Activated T-helper 17 cell treated with anti-CD3 and anti-CD28 coated beads, Interleukin-2, amount 50 U/mL, for 72 hours (primary cell): ENCODE data around the gene PLD6. TPM values are rescaled to one million over a fixed set of nuclear protein-coding genes. Genes with fewer than 3 reads are reported as not detected.
A peak's percentile ranks its signal among the peaks of the same experiment; 100 is the strongest.

ENCODE experiments used
- ATAC-seq: fragments of 150-1000 bp; cut with Tn5 transposase; replicated peaks from 2 replicates; pipeline ENCODE4 v1.10.0; 2021; ENCODE audit warnings: mild to moderate bottlenecking, moderate library complexity
- H3K27ac Mint-ChIP-seq: one replicate; pipeline ENCODE4 v1.8.0; 2022; ENCODE audit warnings: mixed read lengths
- H3K27me3 Mint-ChIP-seq: one replicate; pipeline ENCODE4 v1.8.0; 2022; ENCODE audit warnings: mixed read lengths
- H3K36me3 Mint-ChIP-seq: one replicate; pipeline ENCODE4 v1.8.0; 2022; ENCODE audit warnings: low read depth, mild to moderate bottlenecking, mixed read lengths
- H3K4me1 Mint-ChIP-seq: one replicate; pipeline ENCODE4 v1.8.0; 2022; ENCODE audit warnings: mixed read lengths
- H3K4me3 Mint-ChIP-seq: one replicate; pipeline ENCODE4 v1.8.0; 2022; ENCODE audit warnings: mild to moderate bottlenecking, mixed read lengths
- H3K9me3 Mint-ChIP-seq: one replicate; pipeline ENCODE4 v1.8.0; 2022; ENCODE audit warnings: mixed read lengths
- total RNA-seq, 2 donors: library from RNA; stranded (reverse); gene quantifications; one replicate each; pipeline ENCODE4 v1.2.3, GENCODE V29; 2022

Gene PLD6
- total RNA-seq, 2 donors from 2014 or later, result 20.6 to 24.5 TPM

DNA sequence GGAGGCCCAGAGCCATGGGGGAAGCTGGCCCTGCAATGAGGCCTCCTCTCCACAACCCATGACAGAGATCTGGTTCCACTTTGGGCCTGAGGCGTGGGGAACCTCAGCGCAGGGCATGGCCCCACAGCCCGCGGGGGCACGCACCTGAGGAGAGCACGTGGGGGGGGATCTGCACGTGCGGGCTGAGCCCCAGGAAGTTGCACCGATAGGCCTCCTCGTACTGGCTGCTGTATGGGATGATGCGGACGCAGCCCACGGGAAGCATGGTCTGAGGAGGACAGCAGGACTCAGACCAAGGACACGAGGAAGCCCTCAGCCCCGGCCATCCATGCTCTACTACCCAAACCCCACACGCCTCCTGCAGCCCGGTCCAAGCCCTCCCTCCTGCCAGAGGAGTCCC, 10.1 kb upstream of the PLD6 start:
- Mint-ChIP-seq H3K36me3 (peaks cover 81% of the 10 kb centered on the region), H3K9me3 (no peaks in the 10 kb centered on the region), H3K4me3 (no peak overlapping the region), H3K27me3 (no peaks in the 10 kb centered on the region), H3K27ac (no peak overlapping the region), H3K4me1 (no peaks in the 10 kb centered on the region)
- ATAC-seq, result no peak

DNA sequence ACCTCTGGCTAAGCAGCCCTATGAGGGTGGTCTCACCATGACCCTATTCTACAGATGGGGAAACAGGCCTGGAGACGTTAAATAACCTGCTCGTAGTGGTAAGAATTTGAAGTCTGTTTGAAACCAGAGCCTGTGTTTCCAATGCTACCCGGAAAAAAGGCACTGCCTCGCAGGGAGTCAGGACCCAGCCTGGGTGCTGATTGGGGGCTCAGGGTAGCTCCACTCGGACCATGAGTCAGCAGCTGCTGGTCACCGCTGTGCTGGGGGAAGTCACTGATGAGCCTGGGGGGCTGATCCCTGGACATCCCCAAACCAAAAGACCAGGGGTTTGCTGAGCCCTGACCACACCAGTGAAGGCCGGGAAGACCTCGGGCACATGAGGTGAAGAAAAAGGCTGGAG, 9.4 kb upstream of the PLD6 start:
- H3K9me3 Mint-ChIP-seq, result no peaks in the 10 kb centered on the region
- H3K4me1 Mint-ChIP-seq, result no peaks in the 10 kb centered on the region
- H3K4me3 Mint-ChIP-seq, result no peak overlapping the region
- ATAC-seq, result no peak
- H3K27ac Mint-ChIP-seq, result no peak overlapping the region
- peaks cover 75% of the 10 kb centered on the region for H3K36me3 Mint-ChIP-seq
- H3K27me3 Mint-ChIP-seq, result no peaks in the 10 kb centered on the region

GRCh38 chr17:17214646-17215436, 8.7 kb upstream of the PLD6 start:
- Mint-ChIP-seq H3K27me3 (no peaks in the 10 kb centered on the region), H3K4me1 (no peaks in the 10 kb centered on the region), H3K9me3 (no peaks in the 10 kb centered on the region), H3K27ac (no peak overlapping the region), H3K4me3 (no peak overlapping the region), H3K36me3 (peaks cover 68% of the 10 kb centered on the region)
- no peak for ATAC-seq

- no peak overlapping the region for H3K4me3 Mint-ChIP-seq
These were observed 7.6 kb upstream of the PLD6 start for GRCh38 chr17:17213775-17214174.

GRCh38 chr17:17207998-17208397, 1.9 kb upstream of the PLD6 start:
- H3K4me3 Mint-ChIP-seq, result no peak overlapping the region
- H3K36me3 Mint-ChIP-seq, result peaks cover 33% of the 10 kb centered on the region
- no peak for ATAC-seq
- H3K4me1 Mint-ChIP-seq, result peaks cover 12% of the 10 kb centered on the region
- H3K27me3 Mint-ChIP-seq, result no peaks in the 10 kb centered on the region
- H3K9me3 Mint-ChIP-seq, result no peaks in the 10 kb centered on the region
- no peak overlapping the region for H3K27ac Mint-ChIP-seq

More at GRCh38 chr17:17213775-17214174, 7.6 kb upstream of the PLD6 start:
- no peak for ATAC-seq
- H3K4me1 Mint-ChIP-seq, result no peaks in the 10 kb centered on the region
- H3K27ac Mint-ChIP-seq, result no peak overlapping the region
- H3K27me3 Mint-ChIP-seq, result no peaks in the 10 kb centered on the region
- peaks cover 57% of the 10 kb centered on the region for H3K36me3 Mint-ChIP-seq
- H3K9me3 Mint-ChIP-seq, result no peaks in the 10 kb centered on the region

- H3K27ac Mint-ChIP-seq, result no peak overlapping the region
- H3K4me1 Mint-ChIP-seq, result peaks cover 12% of the 10 kb centered on the region
- ATAC-seq, result no peak
- peak overlapping the region; percentile 92 for H3K4me3 Mint-ChIP-seq
- H3K9me3 Mint-ChIP-seq, result no peaks in the 10 kb centered on the region
- H3K36me3 Mint-ChIP-seq, result peaks cover 37% of the 10 kb centered on the region
- no peaks in the 10 kb centered on the region for H3K27me3 Mint-ChIP-seq
These were observed 791 bp upstream of the PLD6 start for GRCh38 chr17:17206913-17207335.

DNA sequence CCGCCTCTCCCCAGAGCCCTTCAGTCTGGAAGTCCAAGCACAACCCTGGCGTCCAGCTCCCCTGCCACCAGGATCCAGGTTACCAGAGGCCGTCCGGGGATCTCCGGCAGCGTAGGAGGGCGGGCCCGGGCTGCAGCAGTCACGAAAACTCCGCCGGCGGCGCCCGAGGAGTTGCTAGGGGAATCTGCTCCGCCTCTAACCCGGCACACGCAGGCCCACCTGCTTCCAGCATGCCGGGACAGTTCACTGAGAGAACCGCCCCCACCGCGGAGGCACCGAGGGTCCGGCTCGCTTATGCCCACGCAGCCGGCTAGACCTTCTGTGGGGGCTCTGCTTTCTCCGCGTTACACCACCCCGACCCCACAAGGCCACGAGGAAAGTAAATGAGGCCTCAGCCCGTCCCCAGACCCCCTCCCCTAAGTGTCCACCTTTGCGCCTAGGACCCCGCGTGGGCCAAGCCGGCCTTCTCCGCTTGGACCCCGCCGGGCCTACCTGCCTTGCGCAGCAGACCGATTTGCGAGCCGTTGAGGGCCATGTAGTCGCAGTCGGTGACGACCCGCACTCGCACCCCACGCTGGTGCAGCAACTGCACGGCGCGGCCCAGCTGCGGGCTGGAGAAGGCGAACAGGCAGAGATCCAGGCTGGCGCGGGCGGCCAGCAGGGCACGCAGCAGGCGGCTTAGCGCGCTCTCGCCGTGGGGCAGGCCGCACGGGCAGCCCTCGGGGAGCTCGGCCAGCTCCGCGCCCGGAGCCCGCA, 587 bp downstream of the PLD6 start:
- Mint-ChIP-seq H3K27me3 (no peaks in the 10 kb centered on the region), H3K27ac (peak overlapping the region; percentile 96), H3K36me3 (peaks cover 50% of the 10 kb centered on the region), H3K4me3 (peak overlapping the region; percentile 92), H3K9me3 (no peaks in the 10 kb centered on the region), H3K4me1 (peaks cover 17% of the 10 kb centered on the region)
- peak; percentile 70 for ATAC-seq

DNA sequence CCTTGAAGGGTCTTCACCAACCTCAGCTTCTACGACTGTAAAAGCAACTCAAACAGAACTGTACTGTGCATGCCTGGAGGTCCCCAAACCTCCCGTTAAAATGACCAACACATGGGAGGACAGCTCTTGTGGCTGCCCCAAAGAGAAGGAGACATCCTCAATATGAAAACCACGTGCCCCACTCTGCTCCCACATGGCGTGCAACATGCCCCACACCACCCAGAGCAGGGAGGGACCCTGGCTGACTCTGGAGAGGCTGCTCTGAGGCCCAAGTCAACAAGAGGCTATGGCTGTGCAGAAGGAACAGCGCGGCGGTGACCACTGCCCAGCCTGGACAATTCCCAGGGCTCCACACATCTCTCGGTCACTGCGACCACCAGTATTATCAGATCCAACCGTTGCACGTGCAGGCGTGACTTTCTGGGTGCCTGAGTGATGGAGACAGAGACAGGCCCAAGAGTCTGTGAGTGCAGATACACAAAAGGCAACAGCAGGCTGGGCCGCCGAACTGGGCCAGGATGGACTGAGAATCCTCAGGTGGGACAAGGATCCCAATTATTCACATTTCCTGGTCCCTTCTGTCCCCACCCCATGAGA, 1.4 kb downstream of the PLD6 start:
- Mint-ChIP-seq H3K27me3 (no peaks in the 10 kb centered on the region), H3K4me1 (peaks cover 17% of the 10 kb centered on the region), H3K9me3 (no peaks in the 10 kb centered on the region), H3K4me3 (peak overlapping the region; percentile 92), H3K36me3 (peaks cover 59% of the 10 kb centered on the region), H3K27ac (peak overlapping the region; percentile 96)
- ATAC-seq, result no peak

DNA sequence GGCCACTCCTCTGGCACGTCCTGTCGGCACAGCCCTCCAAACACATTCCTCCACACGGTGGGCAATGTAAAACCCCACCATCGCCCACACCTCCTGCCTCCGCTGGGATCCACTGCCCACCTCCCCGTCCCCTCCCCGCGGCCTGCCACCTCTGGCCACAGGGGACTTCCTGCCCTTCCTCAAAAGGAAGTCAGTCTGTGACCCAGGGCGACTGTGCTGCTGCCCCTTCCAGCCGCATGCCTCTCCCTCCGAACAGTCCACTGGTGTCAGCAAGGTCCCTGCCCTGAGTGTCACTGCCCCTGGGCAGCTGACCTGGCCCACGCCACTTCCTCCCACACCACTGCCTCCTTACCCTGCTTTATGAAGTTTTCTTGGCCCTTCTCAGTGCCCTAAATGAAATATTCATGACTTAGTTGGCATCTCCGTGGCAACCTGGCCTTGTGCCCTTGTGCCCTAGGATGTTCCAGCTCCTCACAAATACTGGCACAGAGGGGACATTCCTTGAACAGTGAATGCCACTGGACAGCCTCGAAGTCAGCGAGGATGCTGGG, 2.0 kb downstream of the PLD6 start:
- Mint-ChIP-seq H3K36me3 (peaks cover 65% of the 10 kb centered on the region), H3K4me3 (peak overlapping the region; percentile 92), H3K9me3 (no peaks in the 10 kb centered on the region), H3K27me3 (no peaks in the 10 kb centered on the region), H3K27ac (peak overlapping the region; percentile 96), H3K4me1 (peaks cover 17% of the 10 kb centered on the region)
- no peak for ATAC-seq

- no peak for ATAC-seq
- Mint-ChIP-seq H3K4me1 (peaks cover 17% of the 10 kb centered on the region), H3K4me3 (peak overlapping the region; percentile 92), H3K9me3 (no peaks in the 10 kb centered on the region), H3K36me3 (peaks cover 67% of the 10 kb centered on the region), H3K27ac (peak overlapping the region; percentile 96), H3K27me3 (no peaks in the 10 kb centered on the region)
These were observed 2.9 kb downstream of the PLD6 start for GRCh38 chr17:17203173-17203730.

GRCh38 chr17:17201907-17202306, 4.2 kb downstream of the PLD6 start:
- H3K4me1 Mint-ChIP-seq, result peaks cover 25% of the 10 kb centered on the region
- no peak for ATAC-seq
- H3K36me3 Mint-ChIP-seq, result peaks cover 74% of the 10 kb centered on the region
- H3K27ac Mint-ChIP-seq, result no peak overlapping the region
- H3K27me3 Mint-ChIP-seq, result no peaks in the 10 kb centered on the region
- H3K4me3 Mint-ChIP-seq, result no peak overlapping the region
- no peaks in the 10 kb centered on the region for H3K9me3 Mint-ChIP-seq

- ATAC-seq, result no peak
- peaks cover 76% of the 10 kb centered on the region for H3K36me3 Mint-ChIP-seq
- H3K9me3 Mint-ChIP-seq, result no peaks in the 10 kb centered on the region
- no peaks in the 10 kb centered on the region for H3K27me3 Mint-ChIP-seq
- H3K4me3 Mint-ChIP-seq, result no peak overlapping the region
- H3K4me1 Mint-ChIP-seq, result peaks cover 29% of the 10 kb centered on the region
- peak overlapping the region; percentile 38 for H3K27ac Mint-ChIP-seq
These were observed 4.9 kb downstream of the PLD6 start for GRCh38 chr17:17201271-17201670.

- H3K27ac Mint-ChIP-seq, result peak overlapping the region; percentile 38
- no peak overlapping the region for H3K4me3 Mint-ChIP-seq
- no peaks in the 10 kb centered on the region for H3K9me3 Mint-ChIP-seq
- H3K4me1 Mint-ChIP-seq, result peaks cover 29% of the 10 kb centered on the region
- H3K36me3 Mint-ChIP-seq, result peaks cover 76% of the 10 kb centered on the region
- H3K27me3 Mint-ChIP-seq, result no peaks in the 10 kb centered on the region
- ATAC-seq, result no peak
These were observed 5.3 kb downstream of the PLD6 start for GRCh38 chr17:17200831-17201230.

DNA sequence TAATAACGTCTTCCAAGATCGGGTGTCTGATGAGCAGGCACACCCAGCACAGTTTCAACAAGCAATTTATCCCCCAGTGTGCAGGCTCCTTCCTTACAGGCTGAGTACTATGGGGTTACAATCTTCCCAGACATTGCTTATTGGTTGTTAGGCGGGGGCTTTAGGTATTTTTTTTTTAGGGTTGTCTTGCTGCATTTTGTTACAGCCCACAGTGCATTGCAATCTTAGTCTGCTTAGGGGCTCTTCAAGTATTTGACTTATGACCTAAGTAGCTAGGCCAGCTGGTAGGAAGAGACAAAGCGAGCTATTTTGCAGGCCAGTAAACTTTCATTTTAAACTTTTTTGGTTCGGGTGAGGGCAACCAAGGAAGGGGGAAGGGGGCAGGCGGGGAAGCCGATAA, 5.8 kb downstream of the PLD6 start:
- peaks cover 73% of the 10 kb centered on the region for H3K36me3 Mint-ChIP-seq

More for the DNA sequence above, 5.8 kb downstream of the PLD6 start:
- Mint-ChIP-seq H3K4me1 (peaks cover 29% of the 10 kb centered on the region), H3K4me3 (no peak overlapping the region), H3K9me3 (no peaks in the 10 kb centered on the region), H3K27me3 (no peaks in the 10 kb centered on the region), H3K27ac (peak overlapping the region; percentile 13)
- no peak for ATAC-seq
